TTC549 (cell line): ENCODE results near the gene PRR23B.

ENCODE experiments used
- FAIRE-seq: peaks from 2 replicates; lab custom pipeline; 2012; peaks lifted over from hg19 to GRCh38; lab: Jason Lieb, UNC

PRR23B gene

DNA sequence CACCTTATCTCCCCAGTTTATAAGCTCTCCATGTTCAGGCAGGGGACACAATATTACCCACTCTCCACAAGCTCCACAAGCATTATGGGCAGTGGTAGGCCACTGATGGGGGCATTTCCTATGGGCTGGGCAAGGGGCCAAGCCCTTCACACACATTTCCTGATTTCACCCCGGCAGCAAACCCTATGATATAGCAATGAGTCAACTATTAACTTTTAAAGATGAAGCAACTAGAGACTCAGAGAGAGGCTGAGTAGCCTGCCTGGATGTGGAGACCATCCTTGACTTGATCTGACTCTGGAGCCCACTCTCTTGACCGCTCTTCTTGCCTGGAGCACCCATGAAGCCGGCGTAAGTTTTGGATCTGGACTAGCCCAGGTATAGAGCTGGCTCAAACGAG, 46.3 kb downstream of the PRR23B start:
- FAIRE-seq, result no peak

DNA sequence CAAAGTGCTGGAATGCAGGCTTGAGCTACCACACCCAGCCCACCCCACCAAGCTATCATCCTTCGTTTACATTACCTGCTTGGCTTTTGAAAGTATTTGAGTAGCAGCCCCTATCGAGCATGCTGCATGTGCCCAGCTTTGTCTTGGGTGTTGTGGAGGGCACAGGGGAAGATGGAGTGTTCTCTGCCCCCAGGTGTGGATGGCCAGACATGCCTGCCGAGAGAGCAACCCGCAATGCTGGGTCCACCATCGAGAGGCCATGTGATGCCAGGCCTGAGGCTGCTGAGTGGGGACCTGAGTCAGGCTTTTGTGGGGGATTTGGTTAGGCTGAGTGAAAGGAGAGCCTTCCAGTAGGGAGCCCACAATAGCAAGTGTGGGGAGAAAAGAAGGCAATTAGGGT, 47.8 kb downstream of the PRR23B start:
- no peak for FAIRE-seq

DNA sequence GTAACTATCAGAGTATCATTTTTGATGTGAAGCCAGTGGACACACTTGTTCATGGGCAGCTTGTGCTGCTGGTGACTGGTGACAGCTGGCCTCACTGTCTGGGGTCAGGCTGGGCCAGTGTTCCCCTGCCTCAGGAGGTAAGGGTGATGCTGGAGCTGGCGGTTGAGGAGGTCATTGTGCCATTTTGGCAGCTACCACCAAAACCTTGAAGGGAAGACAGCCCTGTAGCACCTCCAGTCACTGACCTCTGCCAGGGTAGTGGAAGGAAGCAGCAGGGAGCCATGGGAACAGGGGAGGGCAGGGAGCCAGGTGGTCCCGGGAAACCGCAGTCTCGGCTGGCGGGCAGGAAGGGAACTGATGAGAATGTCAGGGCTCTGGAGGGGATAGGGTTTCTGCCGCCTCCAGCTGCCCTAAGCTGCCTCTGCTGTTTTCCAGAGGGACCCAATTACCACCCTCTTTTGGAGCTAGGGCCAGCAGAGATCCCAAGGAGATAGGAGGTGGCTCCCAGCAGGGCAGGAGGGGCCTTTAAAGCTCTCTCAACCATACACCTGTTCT, 48.9 kb downstream of the PRR23B start:
- no peak for FAIRE-seq
